HG03457 (cell line): ENCODE results near the gene ARHGEF11.

Source experiments
- ATAC-seq: cut with Tn5 transposase; IDR thresholded peaks from one replicate; pipeline ENCODE4 v1.9.1; 2021; ENCODE audit warnings: moderate number of reproducible peaks; ENCODE audit not compliant: unreplicated experiment

ARHGEF11 gene

GRCh38 chr1:156912861-156913808 lies 132.4 kb downstream of the ARHGEF11 start:
- no peak for ATAC-seq

- ATAC-seq: no peak
Measured at GRCh38 chr1:156912310-156912709, 133.2 kb downstream of the ARHGEF11 start.

- ATAC-seq: no peak
Measured at GRCh38 chr1:156911577-156912298, 133.8 kb downstream of the ARHGEF11 start.

- no peak for ATAC-seq
Measured at GRCh38 chr1:156910309-156910782, 135.2 kb downstream of the ARHGEF11 start.

- ATAC-seq: no peak
Measured at GRCh38 chr1:156909671-156910070, 135.9 kb downstream of the ARHGEF11 start.

GRCh38 chr1:156908955-156909354 lies 136.6 kb downstream of the ARHGEF11 start:
- ATAC-seq: no peak

- no peak for ATAC-seq
Measured at GRCh38 chr1:156908541-156908940, 137.0 kb downstream of the ARHGEF11 start.

GRCh38 chr1:156906206-156906906 lies 139.2 kb downstream of the ARHGEF11 start:
- no peak for ATAC-seq

GRCh38 chr1:156905651-156906050 lies 139.9 kb downstream of the ARHGEF11 start:
- ATAC-seq: no peak

GRCh38 chr1:156905176-156905575 lies 140.4 kb downstream of the ARHGEF11 start:
- no peak for ATAC-seq

- ATAC-seq: no peak
Measured at GRCh38 chr1:156904187-156904959, 141.2 kb downstream of the ARHGEF11 start.

- ATAC-seq: no peak
Measured at GRCh38 chr1:156903328-156904091, 142.0 kb downstream of the ARHGEF11 start.

GRCh38 chr1:156901966-156902915 lies 143.3 kb downstream of the ARHGEF11 start:
- ATAC-seq: no peak

- ATAC-seq: no peak
Measured at GRCh38 chr1:156901590-156901900, 144.0 kb downstream of the ARHGEF11 start.

- no peak for ATAC-seq
Measured at GRCh38 chr1:156900896-156901589, 144.5 kb downstream of the ARHGEF11 start.

GRCh38 chr1:156899956-156900718 lies 145.4 kb downstream of the ARHGEF11 start:
- no peak for ATAC-seq

- no peak for ATAC-seq
Measured at GRCh38 chr1:156898971-156899664, 146.4 kb downstream of the ARHGEF11 start.
